ENCODE data around the gene RYR3. TPM values are rescaled to one million over a fixed set of nuclear protein-coding genes. Genes with fewer than 3 reads are reported as not detected.
"Not testable (repeated sequence)": the region's sequence is repeated elsewhere in the genome, so short reads cannot be mapped to it uniquely, and the experiment has no call there.

RYR3 gene
- total RNA-seq, 1 donor from 2014 or later = 0.08 TPM

DNA sequence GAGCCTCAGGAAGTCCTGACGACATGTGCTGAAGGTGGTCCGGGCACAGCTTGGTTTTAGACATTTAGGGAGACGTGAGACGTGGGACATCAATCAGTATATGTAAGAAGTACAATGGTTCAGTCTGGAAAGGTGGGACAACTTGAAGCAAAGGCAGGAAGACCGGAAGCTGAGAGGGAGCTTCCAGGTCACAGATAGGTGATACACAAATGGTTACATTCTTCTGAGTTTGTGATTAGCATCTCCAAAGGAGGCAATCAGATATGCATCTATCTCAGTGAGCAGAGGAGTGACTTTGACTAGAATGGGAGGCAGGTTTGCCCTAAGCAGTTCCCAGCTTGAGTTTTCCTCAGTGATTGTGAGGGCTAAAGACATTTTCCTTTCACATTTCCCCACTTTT lies 282.1 kb downstream of the RYR3 start:
- Histone ChIP-seq H3K36me3 (no peaks in the 10 kb centered on the region), H3K9me3 (replicated peaks) (peaks cover 11% of the 10 kb centered on the region), H3K4me1 (no peaks in the 10 kb centered on the region), H3K27ac (replicated peaks) (no peak overlapping the region), H3K27me3 (ENCODE audit: low read depth) (no peaks in the 10 kb centered on the region), H3K4me3 (no peak overlapping the region)
- intact Hi-C loops (cut with micrococcal nuclease) = no loop called here
- TF ChIP-seq, protein P1, sequence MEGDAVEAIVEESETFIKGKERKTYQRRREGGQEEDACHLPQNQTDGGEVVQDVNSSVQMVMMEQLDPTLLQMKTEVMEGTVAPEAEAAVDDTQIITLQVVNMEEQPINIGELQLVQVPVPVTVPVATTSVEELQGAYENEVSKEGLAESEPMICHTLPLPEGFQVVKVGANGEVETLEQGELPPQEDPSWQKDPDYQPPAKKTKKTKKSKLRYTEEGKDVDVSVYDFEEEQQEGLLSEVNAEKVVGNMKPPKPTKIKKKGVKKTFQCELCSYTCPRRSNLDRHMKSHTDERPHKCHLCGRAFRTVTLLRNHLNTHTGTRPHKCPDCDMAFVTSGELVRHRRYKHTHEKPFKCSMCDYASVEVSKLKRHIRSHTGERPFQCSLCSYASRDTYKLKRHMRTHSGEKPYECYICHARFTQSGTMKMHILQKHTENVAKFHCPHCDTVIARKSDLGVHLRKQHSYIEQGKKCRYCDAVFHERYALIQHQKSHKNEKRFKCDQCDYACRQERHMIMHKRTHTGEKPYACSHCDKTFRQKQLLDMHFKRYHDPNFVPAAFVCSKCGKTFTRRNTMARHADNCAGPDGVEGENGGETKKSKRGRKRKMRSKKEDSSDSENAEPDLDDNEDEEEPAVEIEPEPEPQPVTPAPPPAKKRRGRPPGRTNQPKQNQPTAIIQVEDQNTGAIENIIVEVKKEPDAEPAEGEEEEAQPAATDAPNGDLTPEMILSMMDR (IDR thresholded peaks at IDR 0.05; ENCODE audit: borderline replicate concordance) = no peak
- no peak for DNase-seq

- H3K4me1 ChIP-seq; DNase-seq; H3K4me3 ChIP-seq; H3K27ac ChIP-seq (replicated peaks); H3K27me3 ChIP-seq (ENCODE audit: low read depth); H3K36me3 ChIP-seq; intact Hi-C loops (cut with micrococcal nuclease); H3K9me3 ChIP-seq (replicated peaks): not testable (repeated sequence)
These were observed 287.6 kb downstream of the RYR3 start for GRCh38 chr15:33598382-33598781.

GRCh38 chr15:33600212-33600611 lies 289.4 kb downstream of the RYR3 start:
- H3K9me3 ChIP-seq (replicated peaks) = no peaks in the 10 kb centered on the region
- no peak for DNase-seq
- no peaks in the 10 kb centered on the region for H3K27me3 ChIP-seq (ENCODE audit: low read depth)
- no peak overlapping the region for H3K27ac ChIP-seq (replicated peaks)
- TF ChIP-seq, protein P1 (IDR thresholded peaks at IDR 0.05; ENCODE audit: borderline replicate concordance) = no peak
- H3K4me1 ChIP-seq = no peaks in the 10 kb centered on the region
- H3K4me3 ChIP-seq = no peak overlapping the region
- H3K36me3 ChIP-seq = no peaks in the 10 kb centered on the region
- intact Hi-C loops (cut with micrococcal nuclease) = no loop called here

DNA sequence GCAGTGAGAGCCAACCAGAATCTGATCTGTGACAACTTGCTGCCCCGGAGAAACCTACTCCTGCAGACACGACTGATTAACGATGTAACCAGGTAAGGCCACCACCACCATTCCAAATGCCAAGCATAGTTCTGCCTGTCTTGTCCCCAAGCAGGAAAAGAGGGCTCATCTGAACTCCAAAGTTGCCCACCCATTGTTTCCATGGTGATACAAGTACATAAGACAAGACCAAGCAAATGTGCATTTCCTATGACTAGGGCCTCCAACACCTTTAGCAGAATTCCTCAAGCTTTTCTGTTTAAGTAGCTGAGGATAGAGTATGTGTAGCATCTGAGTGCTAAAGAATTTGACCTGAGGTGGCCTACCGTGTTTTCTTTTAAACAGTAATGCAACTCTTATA lies 290.7 kb downstream of the RYR3 start:
- no peaks in the 10 kb centered on the region for H3K4me1 ChIP-seq
- TF ChIP-seq, protein P1 (IDR thresholded peaks at IDR 0.05; ENCODE audit: borderline replicate concordance) = no peak
- no peaks in the 10 kb centered on the region for H3K27me3 ChIP-seq (ENCODE audit: low read depth)
- H3K4me3 ChIP-seq = no peak overlapping the region
- H3K9me3 ChIP-seq (replicated peaks) = no peaks in the 10 kb centered on the region
- DNase-seq = no peak
- no peak overlapping the region for H3K27ac ChIP-seq (replicated peaks)
- no peaks in the 10 kb centered on the region for H3K36me3 ChIP-seq
- intact Hi-C loops (cut with micrococcal nuclease) = no loop called here

DNA sequence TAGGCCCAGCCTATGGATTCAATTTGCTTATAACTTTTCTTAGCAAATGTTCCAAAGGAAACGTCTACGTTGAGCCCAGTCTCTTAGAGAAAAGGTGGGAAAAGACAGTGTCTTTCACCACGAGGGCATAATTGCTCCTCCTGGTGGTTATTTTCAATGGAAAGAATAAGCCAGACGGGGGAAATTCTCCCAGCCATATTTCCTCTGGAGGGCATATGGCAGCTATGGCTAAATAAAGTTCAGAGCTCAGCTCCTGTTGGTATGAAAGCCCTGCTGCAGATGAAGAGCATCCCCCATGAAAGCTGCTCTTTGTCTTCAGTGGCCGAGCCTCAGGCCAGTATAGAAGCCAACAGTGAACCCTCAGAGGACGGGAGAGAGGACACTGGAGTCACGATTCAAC lies 297.9 kb downstream of the RYR3 start:
- Histone ChIP-seq H3K4me1 (no peaks in the 10 kb centered on the region), H3K27ac (replicated peaks) (no peak overlapping the region), H3K4me3 (no peak overlapping the region), H3K9me3 (replicated peaks) (no peaks in the 10 kb centered on the region), H3K36me3 (no peaks in the 10 kb centered on the region), H3K27me3 (ENCODE audit: low read depth) (peaks cover 12% of the 10 kb centered on the region)
- intact Hi-C loops (cut with micrococcal nuclease) = no loop called here
- TF ChIP-seq, protein P1 (IDR thresholded peaks at IDR 0.05; ENCODE audit: borderline replicate concordance) = no peak
- DNase-seq = no peak

- Histone ChIP-seq H3K4me3 (no peak overlapping the region), H3K27ac (replicated peaks) (no peak overlapping the region)
These were observed 302.0 kb downstream of the RYR3 start for GRCh38 chr15:33612721-33613304.

More at GRCh38 chr15:33612721-33613304, 302.0 kb downstream of the RYR3 start:
- H3K27me3 ChIP-seq (ENCODE audit: low read depth) = peaks cover 15% of the 10 kb centered on the region
- no peak for DNase-seq
- no peaks in the 10 kb centered on the region for H3K4me1 ChIP-seq
- H3K36me3 ChIP-seq = no peaks in the 10 kb centered on the region
- no peaks in the 10 kb centered on the region for H3K9me3 ChIP-seq (replicated peaks)
- intact Hi-C loops (cut with micrococcal nuclease) = no loop called here
- TF ChIP-seq, protein P1 (IDR thresholded peaks at IDR 0.05; ENCODE audit: borderline replicate concordance) = no peak

Measured in left ventricle myocardium inferior (tissue), 1 donor.